Central memory CD4-positive, alpha-beta T cell (primary cell): ENCODE results near the gene PCDHA3.
"Not testable (repeated sequence)": the region's sequence is repeated elsewhere in the genome, so short reads cannot be mapped to it uniquely, and the experiment has no call there.

ENCODE experiments used
- DNase-seq: peaks from one replicate; pipeline ENCODE4 v3.0.0; 2022

Gene PCDHA3

GRCh38 chr5:140821375-140822280 lies 20.8 kb downstream of the PCDHA3 start, which contains the start of gene PCDHA5:
Gene PCDHA5, plus strand, starts transcription at chr5:140821613.
- no peak for DNase-seq

- DNase-seq: no peak
Observed at GRCh38 chr5:140822281-140822629, 21.4 kb downstream of the PCDHA3 start.

- DNase-seq: not testable (repeated sequence)
Observed at GRCh38 chr5:140822969-140823368, 22.1 kb downstream of the PCDHA3 start.

- no peak for DNase-seq
Observed at GRCh38 chr5:140823475-140823874, 22.6 kb downstream of the PCDHA3 start.

- DNase-seq: no peak
Observed at GRCh38 chr5:140827704-140828361, 27.0 kb downstream of the PCDHA3 start, which contains the start of gene PCDHA6. Gene PCDHA6, plus strand, starts transcription at chr5:140827960. Its CDS starts 132 bp downstream, at chr5:140828092.

GRCh38 chr5:140828362-140828737 lies 27.5 kb downstream of the PCDHA3 start:
- DNase-seq: no peak

GRCh38 chr5:140829511-140830501 lies 28.9 kb downstream of the PCDHA3 start:
- DNase-seq: not testable (repeated sequence)

GRCh38 chr5:140833993-140834392 lies 33.1 kb downstream of the PCDHA3 start, which contains the start of gene PCDHA7:
Gene PCDHA7, plus strand, starts transcription at chr5:140834269. Its CDS starts 115 bp downstream, at chr5:140834384.
- DNase-seq: no peak

- not testable (repeated sequence) for DNase-seq
Observed at GRCh38 chr5:140834439-140835008, 33.7 kb downstream of the PCDHA3 start.

- no peak for DNase-seq
Observed at GRCh38 chr5:140835622-140836510, 35.0 kb downstream of the PCDHA3 start.

GRCh38 chr5:140840978-140841962 lies 40.4 kb downstream of the PCDHA3 start, which contains the start of gene PCDHA8:
Gene PCDHA8, plus strand, starts transcription at chr5:140841187. Its CDS starts 135 bp downstream, at chr5:140841322.
- no peak for DNase-seq

- DNase-seq: no peak
Observed at GRCh38 chr5:140842798-140843733, 42.2 kb downstream of the PCDHA3 start.

GRCh38 chr5:140848139-140849102 lies 47.6 kb downstream of the PCDHA3 start, which contains the start of gene PCDHA9:
Gene PCDHA9, plus strand, starts transcription at chr5:140848382. Its CDS starts 114 bp downstream, at chr5:140848496.
- DNase-seq: not testable (repeated sequence)

GRCh38 chr5:140849831-140850634 lies 49.2 kb downstream of the PCDHA3 start:
- DNase-seq: not testable (repeated sequence)
